ENCODE results near the gene TRABD2A. TPM values are rescaled to one million over a fixed set of nuclear protein-coding genes. Genes with fewer than 3 reads are reported as not detected.
"Not testable (repeated sequence)": the region's sequence is repeated elsewhere in the genome, so short reads cannot be mapped to it uniquely, and the experiment has no call there.

The TRABD2A gene
- total and polyA plus RNA-seq, 4 donors, result 0.26 to 10.3 (median 0.55) TPM

DNA sequence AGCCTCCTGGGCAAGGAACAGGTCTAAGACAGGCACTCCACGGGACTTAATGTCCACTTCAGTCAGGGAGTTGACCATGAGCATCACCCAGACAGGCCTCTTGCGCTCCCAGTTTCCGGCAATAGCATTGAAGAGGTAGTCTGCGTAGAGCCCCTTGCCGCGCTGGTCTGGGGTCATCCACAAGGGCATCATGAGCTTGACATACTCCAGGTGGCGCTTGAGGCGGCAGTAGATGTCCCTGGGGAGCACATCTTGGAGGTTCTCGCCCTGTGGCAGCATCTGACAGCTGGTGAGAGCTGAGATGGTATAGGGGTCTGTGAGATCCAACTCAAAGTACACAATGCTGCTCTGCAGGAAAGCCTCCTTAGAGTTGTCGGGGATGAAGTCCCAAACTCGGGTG lies 10.6 kb downstream of the TRABD2A start:
- no peak overlapping the region for H3K27ac ChIP-seq (ENCODE audit: low read depth in 1 of 2, low read length in 2 of 2)
- no peak overlapping the region for H3K4me3 ChIP-seq (ENCODE audit: low read depth in 1 of 3, low read length in 3 of 3)
- 93% methylated on average over 11 of the region's 11 CpGs for WGBS
- H3K36me3 ChIP-seq (ENCODE audit: control insufficient read depth in 4 of 4, insufficient read depth in 3 of 4, low read depth in 1 of 4, low read length in 3 of 4), result no peaks in the 10 kb centered on the region
- H3K27me3 ChIP-seq (ENCODE audit: control insufficient read depth in 4 of 4, insufficient read depth in 4 of 4, low read length in 3 of 4), result no peaks in the 10 kb centered on the region
- DNase-seq (ENCODE audit: low spot score), result no peak
- H3K9me3 ChIP-seq (ENCODE audit: control insufficient read depth in 4 of 4, low read length in 3 of 4), result no peaks in the 10 kb centered on the region
- no peak overlapping the region for H3K9ac ChIP-seq (ENCODE audit: low read depth in 1 of 2, low read length in 2 of 2)
- TF ChIP-seq ZBTB33 (IDR thresholded peaks at IDR 0.05), result no peak
- TF ChIP-seq, protein P1, sequence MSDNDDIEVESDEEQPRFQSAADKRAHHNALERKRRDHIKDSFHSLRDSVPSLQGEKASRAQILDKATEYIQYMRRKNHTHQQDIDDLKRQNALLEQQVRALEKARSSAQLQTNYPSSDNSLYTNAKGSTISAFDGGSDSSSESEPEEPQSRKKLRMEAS (IDR thresholded peaks at IDR 0.05), result no peak
- no peak for TF ChIP-seq HNF4G (IDR thresholded peaks at IDR 0.05)
- H3K4me1 ChIP-seq (ENCODE audit: control insufficient read depth in 4 of 4, insufficient read depth in 4 of 4, low read length in 3 of 4), result no peaks in the 10 kb centered on the region

- WGBS, result 97% methylated on average over 3 of the region's 4 CpGs
- H3K27me3 ChIP-seq (ENCODE audit: control insufficient read depth in 4 of 4, insufficient read depth in 4 of 4, low read length in 3 of 4); H3K27ac ChIP-seq (ENCODE audit: low read depth in 1 of 2, low read length in 2 of 2); H3K9ac ChIP-seq (ENCODE audit: low read depth in 1 of 2, low read length in 2 of 2); DNase-seq (ENCODE audit: low spot score); H3K36me3 ChIP-seq (ENCODE audit: control insufficient read depth in 4 of 4, insufficient read depth in 3 of 4, low read depth in 1 of 4, low read length in 3 of 4); H3K4me3 ChIP-seq (ENCODE audit: low read depth in 1 of 3, low read length in 3 of 3); H3K4me1 ChIP-seq (ENCODE audit: control insufficient read depth in 4 of 4, insufficient read depth in 4 of 4, low read length in 3 of 4); H3K9me3 ChIP-seq (ENCODE audit: control insufficient read depth in 4 of 4, low read length in 3 of 4): not testable (repeated sequence)
Measured at GRCh38 chr2:84868327-84868726, 12.6 kb downstream of the TRABD2A start.

DNA sequence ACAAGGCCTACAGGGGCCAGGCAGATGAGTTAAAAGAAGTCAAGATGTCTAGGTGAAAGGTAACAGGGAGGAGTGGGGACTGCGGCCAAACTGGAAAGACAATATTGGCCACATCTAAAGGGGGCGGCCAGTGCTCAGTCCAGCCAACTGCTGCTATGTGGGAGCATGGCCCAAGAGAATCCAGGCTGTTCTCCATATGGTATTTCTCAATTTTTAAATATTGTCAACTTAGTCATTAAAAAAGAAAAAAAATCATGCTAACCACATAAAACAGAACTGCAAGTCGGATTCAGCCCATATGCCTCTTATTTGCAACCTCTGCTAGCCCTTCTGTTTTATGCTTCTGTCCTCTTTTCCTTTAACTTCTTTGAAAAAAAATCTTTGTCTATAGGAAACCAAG lies 14.8 kb downstream of the TRABD2A start:
- H3K4me1 ChIP-seq (ENCODE audit: control insufficient read depth in 4 of 4, insufficient read depth in 4 of 4, low read length in 3 of 4), result no peaks in the 10 kb centered on the region
- no peaks in the 10 kb centered on the region for H3K36me3 ChIP-seq (ENCODE audit: control insufficient read depth in 4 of 4, insufficient read depth in 3 of 4, low read depth in 1 of 4, low read length in 3 of 4)
- no peak for DNase-seq (ENCODE audit: low spot score)
- no peak overlapping the region for H3K9ac ChIP-seq (ENCODE audit: low read depth in 1 of 2, low read length in 2 of 2)
- TF ChIP-seq RAD21 (IDR thresholded peaks at IDR 0.05), result no peak
- TF ChIP-seq REST (IDR thresholded peaks at IDR 0.05), result no peak
- no peak for TF ChIP-seq GABPA (IDR thresholded peaks at IDR 0.05 in 1 of 2, conservative IDR thresholded peaks at IDR 0.05 in 1 of 2)
- TF ChIP-seq RXRA (IDR thresholded peaks at IDR 0.05), result no peak
- TF ChIP-seq EGR1 (IDR thresholded peaks at IDR 0.05; ENCODE audit: low read depth in 2 of 2), result no peak
- no peaks in the 10 kb centered on the region for H3K9me3 ChIP-seq (ENCODE audit: control insufficient read depth in 4 of 4, low read length in 3 of 4)
- H3K27me3 ChIP-seq (ENCODE audit: control insufficient read depth in 4 of 4, insufficient read depth in 4 of 4, low read length in 3 of 4), result no peaks in the 10 kb centered on the region
- H3K4me3 ChIP-seq (ENCODE audit: low read depth in 1 of 3, low read length in 3 of 3), result no peak overlapping the region
- WGBS, result 89% methylated on average over 3 of the region's 3 CpGs
- H3K27ac ChIP-seq (ENCODE audit: low read depth in 1 of 2, low read length in 2 of 2), result no peak overlapping the region

Measured in liver (tissue), 9 donors.